Neutrophil (primary cell): Measurements from ENCODE around the gene RANBP3L.

ENCODE experiments used
- H3K27ac ChIP-seq: fragments of 200-600 bp; sonication (generic); 2 replicates; pipeline ENCODE4 v1.5.1; 2016; ENCODE audit warnings: mild to moderate bottlenecking, moderate library complexity
- H3K27me3 ChIP-seq: fragments of 200-600 bp; sonication (generic); 2 replicates; pipeline ENCODE4 v1.6.0; 2016; ENCODE audit warnings: mild to moderate bottlenecking
- H3K36me3 ChIP-seq: fragments of 200-600 bp; sonication (generic); 2 replicates; pipeline ENCODE4 v1.5.1; 2017
- H3K4me1 ChIP-seq, 2 experiments: fragments of 200-600 bp in 1 of 2; sonication (generic) in 1 of 2; 1 replicate in 1 of 2; 2 replicates in 1 of 2; pipeline versions ENCODE4 v1.5.1 to v1.6.1; 2013 to 2016; ENCODE audit warnings: low read depth in 1 of 2, low read length in 1 of 2, mild to moderate bottlenecking in 1 of 2, moderate library complexity in 1 of 2; ENCODE audit not compliant: control insufficient read depth in 1 of 2, insufficient read depth in 1 of 2
- H3K4me3 ChIP-seq, 2 experiments: fragments of 200-600 bp in 1 of 2; sonication (generic) in 1 of 2; 1 replicate in 1 of 2; 2 replicates in 1 of 2; pipeline ENCODE4 v1.5.1; 2013 to 2016; ENCODE audit warnings: low read depth in 1 of 2, low read length in 1 of 2, mild to moderate bottlenecking in 1 of 2, moderate library complexity in 1 of 2
- H3K9me3 ChIP-seq: fragments of 200-600 bp; sonication (generic); 2 replicates; pipeline ENCODE4 v1.5.1; 2016
- TF ChIP-seq, protein P1 (sequence below): fragments of 200-600 bp; sonication (generic); IDR thresholded peaks from 2 replicates; pipeline ENCODE4 v1.5.1; 2016; ENCODE audit warnings: antibody characterized with exemption

Gene RANBP3L

DNA sequence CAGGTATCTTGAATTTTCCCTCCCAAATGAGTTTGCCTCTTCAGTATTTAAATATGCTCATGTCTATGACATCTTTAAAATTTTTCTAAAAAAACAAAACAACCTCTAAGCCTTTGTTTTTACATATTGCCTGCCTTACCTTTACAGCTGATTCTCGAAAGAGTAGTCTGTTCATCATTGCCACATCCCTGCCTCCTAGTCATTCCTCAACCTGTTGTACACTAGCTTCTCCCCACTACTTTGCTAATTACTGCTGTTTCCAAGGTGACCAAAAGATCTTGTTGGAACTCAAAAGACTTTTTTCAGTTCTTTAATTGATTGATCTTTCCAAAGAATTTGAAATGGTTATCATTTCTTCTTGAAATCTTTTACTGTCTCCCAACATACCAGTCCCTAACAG is 58.0 kb downstream of the RANBP3L start:
- H3K36me3 ChIP-seq = no peaks in the 10 kb centered on the region
- no peaks in the 10 kb centered on the region for H3K27me3 ChIP-seq
- H3K27ac ChIP-seq = no peak overlapping the region
- no peak overlapping the region for H3K4me3 ChIP-seq
- H3K4me1 ChIP-seq = peaks cover 16 to 19% of the 10 kb centered on the region in 2 experiments
- H3K9me3 ChIP-seq = no peaks in the 10 kb centered on the region
- TF ChIP-seq, protein P1, sequence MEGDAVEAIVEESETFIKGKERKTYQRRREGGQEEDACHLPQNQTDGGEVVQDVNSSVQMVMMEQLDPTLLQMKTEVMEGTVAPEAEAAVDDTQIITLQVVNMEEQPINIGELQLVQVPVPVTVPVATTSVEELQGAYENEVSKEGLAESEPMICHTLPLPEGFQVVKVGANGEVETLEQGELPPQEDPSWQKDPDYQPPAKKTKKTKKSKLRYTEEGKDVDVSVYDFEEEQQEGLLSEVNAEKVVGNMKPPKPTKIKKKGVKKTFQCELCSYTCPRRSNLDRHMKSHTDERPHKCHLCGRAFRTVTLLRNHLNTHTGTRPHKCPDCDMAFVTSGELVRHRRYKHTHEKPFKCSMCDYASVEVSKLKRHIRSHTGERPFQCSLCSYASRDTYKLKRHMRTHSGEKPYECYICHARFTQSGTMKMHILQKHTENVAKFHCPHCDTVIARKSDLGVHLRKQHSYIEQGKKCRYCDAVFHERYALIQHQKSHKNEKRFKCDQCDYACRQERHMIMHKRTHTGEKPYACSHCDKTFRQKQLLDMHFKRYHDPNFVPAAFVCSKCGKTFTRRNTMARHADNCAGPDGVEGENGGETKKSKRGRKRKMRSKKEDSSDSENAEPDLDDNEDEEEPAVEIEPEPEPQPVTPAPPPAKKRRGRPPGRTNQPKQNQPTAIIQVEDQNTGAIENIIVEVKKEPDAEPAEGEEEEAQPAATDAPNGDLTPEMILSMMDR = no peak

DNA sequence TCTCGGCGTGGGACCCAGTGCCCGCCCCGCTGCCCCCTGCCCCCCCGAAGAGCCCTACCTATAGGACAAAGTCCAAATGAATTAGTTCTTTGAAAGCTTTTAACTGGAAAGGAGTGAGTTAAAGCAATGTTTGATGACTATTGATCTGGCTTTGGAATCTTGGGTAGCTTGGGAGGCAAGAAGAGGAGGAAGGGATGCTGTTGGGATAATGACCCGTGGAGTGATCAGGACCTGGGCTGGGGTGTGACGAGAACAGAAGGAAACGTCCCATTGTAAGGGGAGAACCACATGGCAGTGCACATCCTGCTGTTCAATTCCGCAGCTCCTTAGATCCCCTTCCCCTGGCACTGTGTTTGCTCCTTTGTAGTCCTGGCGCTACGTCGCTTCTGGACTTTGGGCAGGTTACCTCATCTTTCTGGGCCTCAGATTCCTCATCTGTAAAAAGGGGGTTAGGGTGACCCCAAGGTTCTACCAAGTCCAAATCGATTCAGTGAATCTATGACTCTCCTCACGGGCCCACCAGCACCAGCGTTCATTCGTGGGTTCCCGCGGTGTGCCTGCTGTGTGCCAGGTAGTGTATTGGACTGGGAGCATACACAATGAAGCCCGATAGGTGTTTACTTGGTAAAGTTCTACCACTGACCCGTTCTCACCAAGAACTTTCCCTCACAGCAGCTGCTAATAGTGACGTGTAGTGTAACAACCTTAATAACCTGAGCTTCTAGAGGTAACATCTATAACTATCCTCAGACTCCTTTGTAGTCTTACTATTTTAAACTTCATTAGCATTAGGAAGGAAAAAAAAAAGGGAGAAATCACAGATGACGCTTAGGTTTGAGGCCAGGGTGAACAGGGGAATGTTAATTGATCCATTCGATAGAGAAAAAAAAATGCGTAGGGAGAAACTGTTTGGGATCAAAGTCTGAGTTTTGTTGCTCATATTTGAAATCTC is 58.9 kb downstream of the RANBP3L start:
- Histone ChIP-seq H3K27ac (peak overlapping the region; percentile 86), H3K4me3 (peak overlapping the region; percentile 73 to 92), H3K9me3 (no peaks in the 10 kb centered on the region), H3K27me3 (no peaks in the 10 kb centered on the region), H3K4me1 (peaks cover 16 to 19% of the 10 kb centered on the region in 2 experiments), H3K36me3 (no peaks in the 10 kb centered on the region)
- TF ChIP-seq, protein P1 = no peak

DNA sequence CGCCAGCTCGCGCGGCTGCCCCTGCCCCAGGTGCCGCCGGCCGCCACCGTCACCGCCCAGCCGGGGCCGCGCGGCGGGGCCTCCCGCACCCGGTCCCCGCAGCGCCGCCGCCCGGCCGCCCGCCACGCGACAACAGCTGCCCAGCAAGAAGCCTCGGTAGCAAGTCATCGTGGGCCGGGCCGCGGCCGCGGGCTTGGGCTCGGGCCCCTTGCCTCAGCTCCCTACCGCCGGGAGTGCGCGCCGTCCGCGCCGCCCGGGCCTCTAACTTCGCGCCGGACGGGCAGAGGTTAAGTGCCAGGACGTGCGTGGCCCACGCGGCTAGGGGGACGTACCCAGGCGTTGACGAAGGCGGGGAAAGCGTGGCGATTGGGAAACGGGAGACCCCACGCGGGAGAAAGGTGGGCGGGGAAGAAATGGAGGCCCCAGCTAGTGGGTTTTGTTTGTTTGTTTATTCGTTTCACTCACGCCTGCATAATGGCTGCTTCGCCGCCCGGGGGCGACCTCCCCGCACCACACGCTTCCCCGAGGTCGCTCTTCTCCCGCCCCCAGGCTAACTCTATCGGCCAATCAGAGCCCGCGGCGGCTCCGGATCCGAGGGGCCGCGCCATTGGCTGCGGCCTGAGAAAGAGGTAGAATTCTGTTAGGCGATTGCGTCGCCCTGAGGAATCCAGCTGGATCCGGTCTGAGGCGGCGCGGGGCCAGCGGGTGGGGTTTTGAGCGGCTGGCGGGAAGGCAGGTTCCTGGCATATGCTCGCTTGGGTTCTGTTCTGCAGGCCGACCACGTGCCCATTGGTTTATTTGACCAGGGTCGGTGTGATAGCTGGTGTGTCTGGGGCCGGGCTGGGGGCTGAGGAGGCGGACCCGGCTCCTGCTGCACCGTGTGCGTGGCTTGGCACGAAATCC is 59.8 kb downstream of the RANBP3L start, which contains the start of gene NADK2:
TSS of gene NADK2 (minus strand) at position 295 of the 903 bp plus-strand sequence. CDS start at position 168, 127 bp downstream.
- TF ChIP-seq, protein P1 = peak; percentile 78
- Histone ChIP-seq H3K36me3 (no peaks in the 10 kb centered on the region), H3K27ac (peak within 1 kb of the TSS; percentile 86), H3K9me3 (no peaks in the 10 kb centered on the region), H3K27me3 (no peaks in the 10 kb centered on the region), H3K4me3 (peak within 1 kb of the TSS; percentile 73 to 92), H3K4me1 (peaks cover 16 to 19% of the 10 kb centered on the region in 2 experiments)

DNA sequence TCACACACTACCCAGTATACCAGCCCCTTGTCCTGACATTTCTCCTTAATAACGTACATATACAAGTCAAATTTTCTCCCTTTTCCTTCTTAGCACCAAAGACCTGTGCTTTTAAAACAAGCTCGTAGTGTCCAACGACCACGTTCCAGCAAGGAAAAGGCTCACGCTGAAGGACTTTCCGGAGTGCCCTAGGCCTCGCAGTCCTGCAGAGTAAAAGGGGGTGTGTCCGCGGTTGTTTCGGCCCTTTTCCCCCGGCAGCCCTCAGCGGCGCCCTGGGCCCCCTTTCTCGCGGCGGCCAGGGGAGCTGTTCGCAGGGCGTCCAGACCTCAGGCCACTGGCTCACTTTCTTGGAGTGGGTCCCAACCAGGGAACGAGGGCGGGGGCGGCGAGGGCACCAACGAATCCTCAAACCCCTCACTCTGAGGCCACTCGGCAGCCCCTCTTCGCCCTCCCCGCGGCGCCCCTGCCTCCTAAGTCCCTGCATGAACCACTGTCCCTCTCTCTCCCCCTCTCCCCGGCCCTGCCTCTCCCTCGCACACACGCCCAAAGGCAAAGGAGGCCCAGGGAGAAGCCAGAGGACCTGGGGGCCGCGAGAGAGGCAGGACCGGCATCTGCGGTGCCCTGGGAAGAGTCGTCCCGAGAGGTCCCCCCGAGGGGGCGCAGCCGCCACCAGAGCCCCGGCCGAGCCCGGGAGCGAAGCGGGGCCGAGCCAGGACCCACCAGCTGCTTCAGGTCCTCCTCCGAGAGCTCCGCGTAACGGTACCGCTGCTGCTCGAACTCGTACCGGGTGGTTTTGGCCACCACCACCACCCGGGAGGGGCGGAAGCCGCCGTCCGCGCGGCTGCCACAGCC is 60.7 kb downstream of the RANBP3L start:
- H3K36me3 ChIP-seq = no peaks in the 10 kb centered on the region
- H3K9me3 ChIP-seq = no peaks in the 10 kb centered on the region
- no peaks in the 10 kb centered on the region for H3K27me3 ChIP-seq
- TF ChIP-seq, protein P1 = no peak
- peak overlapping the region; percentile 86 for H3K27ac ChIP-seq
- peaks cover 16 to 19% of the 10 kb centered on the region in 2 experiments for H3K4me1 ChIP-seq
- peak overlapping the region; percentile 73 to 92 for H3K4me3 ChIP-seq
